HUES48 (cell line): ENCODE data around the gene TOLLIP.

Experiments used
- H3K27ac ChIP-seq: one replicate; pipeline ENCODE4 v1.7.0; 2013; ENCODE audit warnings: low read depth, low read length, inconsistent platforms
- H3K27me3 ChIP-seq: 2 replicates; pipeline ENCODE4 v1.6.1; 2013; ENCODE audit warnings: mild to moderate bottlenecking, low read length; ENCODE audit not compliant: control insufficient read depth, insufficient read depth
- H3K36me3 ChIP-seq: 2 replicates; pipeline ENCODE4 v1.6.1; 2013; ENCODE audit warnings: low read length; ENCODE audit not compliant: control insufficient read depth, insufficient read depth
- H3K4me1 ChIP-seq: 2 replicates; pipeline ENCODE4 v1.6.1; 2013; ENCODE audit warnings: mild to moderate bottlenecking, low read length; ENCODE audit not compliant: control insufficient read depth, insufficient read depth
- H3K4me3 ChIP-seq: 2 replicates; pipeline ENCODE4 v1.5.1; 2013; ENCODE audit warnings: mild to moderate bottlenecking, low read depth, low read length
- H3K9ac ChIP-seq: 2 replicates; pipeline ENCODE4 v1.6.1; 2013; ENCODE audit warnings: mild to moderate bottlenecking, low read depth, low read length, moderate library complexity
- H3K9me3 ChIP-seq: 2 replicates; pipeline ENCODE4 v1.6.1; 2013; ENCODE audit warnings: low read length; ENCODE audit not compliant: control insufficient read depth, insufficient read depth

Gene TOLLIP

DNA sequence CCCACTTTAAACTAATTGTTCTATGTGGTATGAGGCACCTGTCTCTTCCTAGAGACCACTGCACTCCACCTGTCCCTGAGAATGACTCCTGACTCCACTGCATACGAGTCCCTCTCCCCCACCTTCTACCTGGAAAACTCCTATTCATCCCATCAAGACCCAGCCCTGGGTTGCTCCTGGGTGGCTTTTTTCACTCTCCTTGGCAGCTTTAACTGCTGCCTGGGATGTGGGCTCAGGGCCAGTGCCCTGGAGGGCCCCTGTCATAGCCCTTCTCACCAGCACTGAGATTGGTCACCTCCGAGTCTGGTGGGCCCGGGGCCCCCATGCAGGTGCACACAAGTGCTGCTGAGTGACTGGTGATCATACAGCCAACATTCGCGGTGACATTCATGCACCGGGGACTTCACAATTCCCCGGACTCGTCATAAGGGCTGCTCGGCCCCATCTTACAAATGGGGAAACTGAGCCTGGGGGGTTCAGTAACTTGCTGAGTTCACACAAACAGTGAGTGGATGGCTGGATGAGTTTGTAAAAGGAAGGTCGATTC lies 25.9 kb upstream of the TOLLIP start:
- peaks cover 6% of the 10 kb centered on the region; the same call in 1 of the 2 replicates for H3K4me1 ChIP-seq
- no peaks in the 10 kb centered on the region for H3K36me3 ChIP-seq
- peaks cover 36% of the 10 kb centered on the region for H3K27me3 ChIP-seq
- H3K9ac ChIP-seq = no peak overlapping the region
- peak overlapping the region; percentile 72 for H3K4me3 ChIP-seq
- no peak overlapping the region for H3K27ac ChIP-seq
- peaks cover 5% of the 10 kb centered on the region for H3K9me3 ChIP-seq

DNA sequence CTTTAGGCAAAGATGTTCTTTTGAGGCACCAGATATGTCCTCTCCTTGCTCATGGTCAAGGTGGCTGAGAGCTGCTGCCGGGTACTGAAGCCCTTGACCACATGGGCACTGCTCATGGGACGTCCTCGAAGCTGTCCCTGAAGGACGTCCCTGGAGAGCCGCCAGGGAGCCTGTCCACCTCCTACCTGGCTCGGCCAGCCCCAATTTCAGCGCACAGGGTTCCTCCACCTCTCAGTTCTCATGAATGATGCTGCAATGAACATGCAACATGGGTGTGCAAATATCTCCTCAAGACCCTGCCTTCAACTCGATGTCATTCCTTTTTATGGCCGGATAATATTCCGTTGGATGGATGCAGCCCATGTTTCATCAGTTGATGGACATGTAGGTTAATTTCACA lies 24.4 kb upstream of the TOLLIP start:
- H3K4me1 ChIP-seq = peaks cover 6% of the 10 kb centered on the region; the same call in 1 of the 2 replicates
- H3K9me3 ChIP-seq = peaks cover 7% of the 10 kb centered on the region
- H3K9ac ChIP-seq = no peak overlapping the region
- no peak overlapping the region for H3K27ac ChIP-seq
- no peak overlapping the region for H3K4me3 ChIP-seq
- H3K36me3 ChIP-seq = no peaks in the 10 kb centered on the region
- peaks cover 34% of the 10 kb centered on the region for H3K27me3 ChIP-seq

DNA sequence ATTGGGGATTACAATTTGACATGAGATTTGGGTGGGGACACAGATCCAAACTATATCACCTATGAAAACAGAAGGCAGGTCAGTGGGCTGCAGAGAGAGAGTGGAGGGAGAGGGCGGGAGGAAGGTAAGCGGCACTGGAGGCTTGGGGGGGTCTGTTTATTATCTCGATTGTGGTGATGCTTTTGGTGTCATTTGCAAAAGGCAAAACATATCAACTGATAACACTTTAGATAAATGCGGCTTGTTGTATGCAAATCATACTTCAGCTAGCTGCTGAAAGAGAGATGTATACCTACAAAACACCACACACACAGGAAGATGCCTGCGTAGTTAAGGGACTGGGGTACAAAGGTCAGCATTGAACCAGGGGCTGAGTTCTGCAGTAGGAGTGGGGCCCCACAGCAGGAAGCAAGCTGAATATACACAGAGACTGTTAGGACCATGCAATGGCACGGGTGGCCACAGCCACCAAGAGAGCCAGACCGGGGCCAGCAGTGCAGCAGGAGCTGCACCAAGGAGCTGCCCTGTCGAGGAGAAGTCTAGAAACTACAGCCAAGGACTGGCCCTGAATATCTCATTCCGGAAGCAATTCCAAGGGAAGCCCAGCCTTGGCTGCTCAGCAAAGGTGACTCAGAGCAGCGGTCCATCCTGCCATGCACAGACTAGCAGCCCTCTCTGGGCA lies 23.8 kb upstream of the TOLLIP start:
- peaks cover 6% of the 10 kb centered on the region; the same call in 1 of the 2 replicates for H3K4me1 ChIP-seq
- H3K9ac ChIP-seq = no peak overlapping the region
- H3K27ac ChIP-seq = no peak overlapping the region
- H3K36me3 ChIP-seq = no peaks in the 10 kb centered on the region
- H3K9me3 ChIP-seq = peaks cover 10% of the 10 kb centered on the region
- H3K27me3 ChIP-seq = peaks cover 28% of the 10 kb centered on the region
- no peak overlapping the region for H3K4me3 ChIP-seq

DNA sequence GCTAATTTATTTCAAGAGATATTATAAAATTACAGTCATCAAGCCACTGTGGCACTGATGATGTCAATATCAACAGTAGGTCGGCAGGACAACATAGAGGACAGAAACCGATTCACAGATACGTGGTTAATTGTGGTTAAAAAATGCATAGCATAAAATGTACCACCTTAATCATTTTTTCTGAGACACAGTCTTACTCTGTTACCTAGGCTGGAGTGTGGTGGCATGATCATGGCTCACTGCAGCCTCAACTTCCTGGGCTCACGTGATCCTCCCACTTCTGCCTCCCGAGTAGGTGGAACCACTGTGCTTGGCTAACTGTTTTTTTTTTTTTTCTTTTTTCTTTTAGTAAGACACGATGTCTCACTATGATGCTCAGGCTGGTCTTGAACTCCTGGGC lies 21.0 kb upstream of the TOLLIP start:
- Histone ChIP-seq H3K27me3 (peaks cover 7% of the 10 kb centered on the region), H3K4me1 (0 out of 2 replicates have a peak, but pooled peaks cover under 1% of the 10 kb centered on the region)

DNA sequence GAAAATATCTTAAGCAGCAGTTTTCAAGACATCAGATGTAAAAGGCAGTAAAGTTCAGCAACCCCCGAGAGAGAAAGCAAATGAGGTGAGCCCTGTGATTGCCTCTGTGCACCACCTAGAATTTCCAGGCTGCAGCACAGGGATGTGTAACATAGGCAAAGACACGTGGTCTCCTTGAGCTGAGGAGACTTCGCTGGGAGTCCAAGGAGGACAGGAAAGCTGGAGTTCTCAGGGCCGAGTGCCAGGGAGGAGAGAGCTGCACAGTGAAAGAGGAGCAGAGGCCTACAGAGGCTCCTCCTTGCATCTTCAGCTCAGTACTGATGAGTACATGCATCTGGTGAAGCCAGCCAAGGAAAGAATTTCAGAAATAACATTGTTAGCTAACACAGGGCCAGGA lies 17.6 kb upstream of the TOLLIP start:
- Histone ChIP-seq H3K36me3 (no peaks in the 10 kb centered on the region), H3K27ac (no peak overlapping the region), H3K27me3 (no peaks in the 10 kb centered on the region; the same call in 1 of the 2 replicates), H3K4me3 (no peak overlapping the region), H3K4me1 (no peaks in the 10 kb centered on the region), H3K9me3 (peaks cover 12% of the 10 kb centered on the region), H3K9ac (no peak overlapping the region)

More for the DNA sequence above, 21.0 kb upstream of the TOLLIP start:
- no peak overlapping the region for H3K9ac ChIP-seq
- H3K9me3 ChIP-seq = peaks cover 16% of the 10 kb centered on the region
- H3K36me3 ChIP-seq = no peaks in the 10 kb centered on the region
- no peak overlapping the region for H3K4me3 ChIP-seq
- no peak overlapping the region for H3K27ac ChIP-seq

DNA sequence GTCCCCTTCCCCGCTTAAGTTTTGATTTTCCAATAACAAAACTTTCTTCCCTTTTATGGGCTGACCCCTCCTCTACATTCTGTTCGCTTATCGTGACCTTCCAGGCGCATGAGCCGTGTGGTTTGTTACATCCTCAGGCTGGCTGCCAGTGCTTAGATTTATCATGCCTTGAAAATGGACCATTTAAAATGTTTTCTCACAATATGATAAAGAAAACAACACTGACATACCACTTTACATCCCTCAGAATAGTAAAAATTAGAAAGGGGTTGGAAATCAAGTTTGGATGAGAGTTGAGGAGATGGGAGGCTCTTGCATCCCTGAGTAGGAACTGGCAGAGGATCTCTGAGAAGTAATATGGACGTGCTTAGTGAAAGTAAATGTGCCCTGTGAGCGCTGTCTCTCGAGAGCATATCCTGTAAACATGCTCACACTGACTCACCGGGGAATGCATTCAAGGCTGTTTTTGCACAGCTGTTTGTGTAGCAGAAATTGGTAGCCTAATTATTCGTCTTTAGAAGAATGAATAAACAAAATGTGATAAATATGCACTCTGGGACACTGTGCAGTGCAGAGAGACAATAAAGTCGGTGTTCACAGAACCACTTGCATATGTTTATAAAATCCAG lies 17.1 kb upstream of the TOLLIP start:
- Histone ChIP-seq H3K9ac (no peak overlapping the region), H3K9me3 (peaks cover 12% of the 10 kb centered on the region), H3K36me3 (no peaks in the 10 kb centered on the region), H3K4me1 (no peaks in the 10 kb centered on the region), H3K4me3 (no peak overlapping the region), H3K27me3 (no peaks in the 10 kb centered on the region; the same call in 1 of the 2 replicates), H3K27ac (no peak overlapping the region)

DNA sequence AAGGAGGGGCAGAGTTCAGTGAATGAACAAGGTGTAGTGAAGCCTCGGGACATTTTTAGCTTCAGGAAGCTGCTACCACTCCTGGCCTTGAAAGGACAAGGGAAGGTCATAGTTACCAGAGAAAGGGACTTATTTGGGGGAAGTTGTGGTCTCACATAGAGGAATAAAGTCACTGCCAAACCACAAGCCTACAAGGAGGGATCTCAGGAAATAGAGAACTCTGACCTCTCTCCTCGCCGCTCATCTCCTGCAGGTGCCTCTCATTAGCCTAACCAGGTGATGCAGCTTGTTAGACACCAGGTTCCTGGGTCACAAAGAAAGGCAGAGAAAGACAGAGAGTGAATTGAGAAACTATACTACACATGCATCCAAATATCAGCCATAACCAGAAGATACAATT lies 14.3 kb upstream of the TOLLIP start:
- H3K27me3 ChIP-seq = no peaks in the 10 kb centered on the region; the same call in 1 of the 2 replicates
- no peak overlapping the region for H3K27ac ChIP-seq
- H3K9ac ChIP-seq = no peak overlapping the region

DNA sequence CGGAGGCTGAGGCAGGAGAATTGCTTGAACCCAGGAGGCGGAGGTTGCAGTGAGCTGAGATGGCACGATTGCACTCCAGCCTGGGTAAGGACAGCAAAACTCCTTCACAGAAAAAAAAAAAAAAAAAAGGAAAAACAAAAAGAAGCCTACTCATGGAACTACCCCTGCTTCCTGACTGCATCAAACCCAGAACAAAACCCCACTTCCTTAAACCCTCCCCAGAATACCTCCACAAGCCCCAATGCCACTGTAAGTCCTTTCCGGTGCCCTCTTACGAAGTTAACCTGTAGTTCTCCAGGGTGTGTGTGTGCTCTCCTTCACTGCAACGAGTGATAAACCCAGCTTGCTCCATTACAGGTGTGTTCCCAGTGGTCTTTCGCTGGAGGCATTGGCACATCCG lies 8.6 kb upstream of the TOLLIP start:
- Histone ChIP-seq H3K36me3 (no peaks in the 10 kb centered on the region), H3K4me1 (no peaks in the 10 kb centered on the region), H3K9ac (no peak overlapping the region), H3K27ac (no peak overlapping the region), H3K9me3 (peaks cover 11% of the 10 kb centered on the region), H3K4me3 (no peak overlapping the region), H3K27me3 (no peaks in the 10 kb centered on the region)

More for the DNA sequence above, 14.3 kb upstream of the TOLLIP start:
- no peaks in the 10 kb centered on the region for H3K36me3 ChIP-seq
- peaks cover 15% of the 10 kb centered on the region for H3K9me3 ChIP-seq
- H3K4me1 ChIP-seq = no peaks in the 10 kb centered on the region
- no peak overlapping the region for H3K4me3 ChIP-seq

- H3K4me1 ChIP-seq = no peaks in the 10 kb centered on the region
- no peak overlapping the region for H3K4me3 ChIP-seq
- H3K36me3 ChIP-seq = no peaks in the 10 kb centered on the region
- H3K27ac ChIP-seq = no peak overlapping the region
- H3K9me3 ChIP-seq = peaks cover 11% of the 10 kb centered on the region
- H3K9ac ChIP-seq = no peak overlapping the region
- no peaks in the 10 kb centered on the region for H3K27me3 ChIP-seq
These were observed 8.0 kb upstream of the TOLLIP start for GRCh38 chr11:1317432-1317831.

DNA sequence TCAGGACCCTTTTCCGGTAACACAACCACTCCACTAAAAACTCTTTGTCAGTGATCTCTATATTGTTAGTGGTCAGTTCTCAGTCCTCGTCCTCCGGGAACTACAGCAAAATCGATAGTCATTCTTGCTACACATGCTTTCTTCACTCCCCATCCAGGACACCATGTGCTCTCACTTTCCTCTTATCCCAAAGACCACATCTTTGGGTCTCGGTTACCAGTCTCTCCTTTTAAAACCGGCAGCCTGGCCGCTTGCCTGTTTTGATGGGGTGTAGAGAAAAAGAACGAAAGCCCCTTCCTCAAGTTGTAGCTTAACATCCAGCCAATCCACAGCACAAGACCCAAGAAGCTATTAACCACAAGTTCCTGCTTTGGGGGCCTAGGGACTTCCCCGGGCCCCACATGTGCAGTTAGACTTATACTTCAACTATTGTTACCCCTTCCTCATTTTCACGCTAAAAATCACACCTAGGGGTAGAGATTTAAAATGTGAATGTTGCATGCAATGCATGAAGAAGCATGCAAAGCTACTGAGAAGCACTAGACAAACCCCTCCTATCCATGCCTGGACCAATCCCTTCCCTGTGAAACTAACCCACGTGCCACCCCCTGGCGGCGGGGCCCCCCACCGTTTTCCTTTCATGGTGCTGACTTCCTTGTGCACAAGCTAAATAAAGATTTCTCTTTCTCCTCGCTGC lies 1.5 kb upstream of the TOLLIP start:
- Histone ChIP-seq H3K4me1 (peaks cover 6% of the 10 kb centered on the region; the same call in 1 of the 2 replicates), H3K9me3 (no peaks in the 10 kb centered on the region), H3K27me3 (no peaks in the 10 kb centered on the region), H3K27ac (no peak overlapping the region), H3K9ac (no peak overlapping the region), H3K4me3 (0 out of 2 replicates have a peak overlapping the region, but pooled peaks have one; percentile 76), H3K36me3 (peaks cover 5% of the 10 kb centered on the region; the same call in 1 of the 2 replicates)
